ENCODE results near the gene MEF2A.

DNA sequence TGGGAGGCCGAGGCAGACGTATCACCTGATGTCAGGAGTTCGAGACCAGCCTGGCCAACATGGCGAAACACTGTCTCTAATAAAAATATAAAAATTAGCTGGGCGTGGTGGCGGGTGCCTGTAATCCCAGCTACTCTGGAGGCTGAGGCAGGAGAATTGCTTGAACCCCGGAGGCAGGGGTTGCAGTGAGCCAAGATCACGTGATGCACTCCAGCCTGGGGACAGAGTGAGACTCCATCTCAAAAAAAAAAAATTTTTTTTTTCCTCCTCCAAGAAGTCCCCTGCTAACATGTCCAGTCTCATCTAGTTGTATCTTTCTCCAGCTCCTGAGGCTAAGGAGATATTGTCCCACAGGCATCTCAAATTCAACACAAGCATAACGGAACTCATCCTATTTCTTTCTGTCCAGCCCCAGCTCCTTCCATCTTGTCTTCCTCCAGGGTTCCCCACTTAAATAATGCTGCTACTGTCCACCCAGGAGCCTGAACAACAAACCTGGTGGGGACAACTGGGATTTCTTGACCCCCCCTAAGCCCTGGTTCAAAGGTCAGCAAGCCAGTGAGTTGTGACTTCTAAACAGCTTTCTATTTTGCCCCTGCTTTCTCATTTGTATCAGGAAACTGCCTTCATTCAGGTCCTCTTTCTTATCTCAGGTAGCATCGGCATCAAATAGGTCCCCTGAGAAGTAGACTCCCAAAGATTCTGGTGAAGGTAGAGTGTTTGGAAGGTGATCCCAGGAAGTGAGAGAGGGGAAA lies 4.1 kb upstream of the MEF2A start:
- no peak for TF ChIP-seq POLR2A (IDR thresholded peaks at IDR 0.05; ENCODE audit: low read length)
- no peak for TF ChIP-seq GATA1 (IDR thresholded peaks at IDR 0.05; ENCODE audit: low read depth, low read length)

Data from erythroblast (primary cell).